HG03442 (cell line): ENCODE data around the gene OR52E1.
"Not testable (repeated sequence)": the region's sequence is repeated elsewhere in the genome, so short reads cannot be mapped to it uniquely, and the experiment has no call there.

Experiments
- ATAC-seq: cut with Tn5 transposase; IDR thresholded peaks from one replicate; pipeline ENCODE4 v1.9.1; 2021; ENCODE audit warnings: mild to moderate bottlenecking, moderate library complexity; ENCODE audit not compliant: unreplicated experiment

Gene OR52E1

DNA sequence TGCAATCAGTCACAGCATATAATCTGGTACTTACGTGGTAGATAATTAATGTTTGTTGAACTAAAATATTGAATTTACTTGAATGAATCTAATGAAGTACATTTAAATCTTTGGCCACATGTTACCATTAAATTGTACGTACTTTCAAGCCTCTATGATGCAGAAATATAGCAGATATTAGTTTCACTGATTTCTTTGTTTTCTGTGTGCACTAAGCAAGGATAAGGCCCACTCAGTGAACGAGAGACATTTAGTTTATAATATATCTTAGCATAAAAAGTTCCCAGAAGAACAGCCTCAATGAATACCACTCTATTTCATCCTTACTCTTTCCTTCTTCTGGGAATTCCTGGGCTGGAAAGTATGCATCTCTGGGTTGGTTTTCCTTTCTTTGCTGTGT lies at the start of gene OR52E1:
TSS of gene OR52E1 (plus strand) at position 301 of the 400 bp plus-strand sequence.
- ATAC-seq, result no peak

DNA sequence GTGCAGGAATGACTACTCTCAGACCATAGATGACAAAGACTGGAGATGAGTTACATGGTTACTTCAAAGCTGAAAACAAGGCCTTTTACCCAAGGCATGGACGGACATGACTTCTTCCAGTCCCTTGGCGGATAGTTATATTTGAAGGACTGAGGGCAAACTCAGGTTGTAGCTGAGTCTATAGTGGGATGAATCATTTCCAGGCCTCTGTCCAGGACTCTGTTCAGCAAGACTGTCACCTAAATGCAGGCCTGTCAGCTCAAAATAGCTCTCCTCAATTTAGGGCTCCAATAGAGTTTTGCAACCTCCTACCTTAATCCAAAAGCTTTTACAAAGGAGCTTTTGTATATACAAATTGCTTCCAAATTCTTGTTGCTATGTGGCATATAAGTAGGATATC lies 47.4 kb upstream of the OR52E1 start:
- no peak for ATAC-seq

DNA sequence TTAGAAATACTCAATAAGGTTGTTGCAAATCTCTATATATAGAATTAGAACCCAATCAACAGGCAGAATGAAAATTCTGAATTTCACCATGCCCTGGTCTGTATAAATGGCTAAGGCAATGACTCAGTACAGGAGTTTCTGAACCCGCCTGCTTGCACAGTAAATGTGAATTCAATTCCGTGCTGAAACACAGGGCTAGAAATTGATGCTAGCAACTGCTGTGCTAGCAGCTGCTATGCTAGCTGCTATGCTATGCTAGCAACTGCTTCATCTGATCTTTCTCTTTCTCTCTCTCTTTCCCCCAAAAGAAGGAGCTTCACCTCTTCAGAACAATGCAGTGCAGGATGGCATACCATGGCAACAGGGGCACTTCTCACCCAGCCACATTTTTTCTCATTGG lies 32.7 kb upstream of the OR52E1 start:
- no peak for ATAC-seq

DNA sequence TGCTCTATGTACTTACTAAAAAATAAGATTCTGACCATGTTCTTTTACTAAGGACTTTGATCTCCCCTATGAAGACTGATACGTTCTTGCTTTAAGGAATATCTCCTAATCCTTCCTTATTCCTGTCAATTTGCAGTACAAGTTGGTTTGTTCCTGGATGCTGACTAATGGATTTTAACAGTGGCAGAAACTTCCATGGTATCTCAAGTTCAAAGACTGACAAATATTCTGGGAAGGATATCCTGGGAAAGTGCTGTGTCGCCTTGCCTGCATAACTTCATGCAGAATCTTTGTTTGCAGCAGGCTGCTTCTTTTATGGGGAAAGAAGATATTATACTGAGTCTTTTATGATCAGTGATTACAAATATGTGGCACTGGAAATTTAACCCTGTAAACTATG lies 31.4 kb upstream of the OR52E1 start:
- ATAC-seq, result no peak

DNA sequence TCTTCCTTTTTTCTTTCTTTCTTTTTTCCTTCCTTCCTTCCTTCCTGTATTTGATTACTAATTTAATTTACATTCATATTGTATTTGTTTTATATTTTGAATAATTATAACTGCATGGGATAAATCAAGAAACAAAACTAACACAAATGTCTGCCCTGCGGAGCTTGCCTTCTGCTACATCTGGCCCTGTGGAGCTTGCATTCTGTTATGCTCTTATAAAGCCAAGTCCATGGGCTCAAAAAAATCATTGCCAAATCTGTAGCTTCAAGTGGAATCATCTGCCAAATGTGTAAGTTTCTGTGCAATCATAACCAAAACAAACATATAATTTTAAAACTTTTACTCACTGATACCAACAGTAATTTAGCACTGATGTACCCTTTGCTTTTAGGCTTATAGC lies 31.0 kb upstream of the OR52E1 start:
- no peak for ATAC-seq

DNA sequence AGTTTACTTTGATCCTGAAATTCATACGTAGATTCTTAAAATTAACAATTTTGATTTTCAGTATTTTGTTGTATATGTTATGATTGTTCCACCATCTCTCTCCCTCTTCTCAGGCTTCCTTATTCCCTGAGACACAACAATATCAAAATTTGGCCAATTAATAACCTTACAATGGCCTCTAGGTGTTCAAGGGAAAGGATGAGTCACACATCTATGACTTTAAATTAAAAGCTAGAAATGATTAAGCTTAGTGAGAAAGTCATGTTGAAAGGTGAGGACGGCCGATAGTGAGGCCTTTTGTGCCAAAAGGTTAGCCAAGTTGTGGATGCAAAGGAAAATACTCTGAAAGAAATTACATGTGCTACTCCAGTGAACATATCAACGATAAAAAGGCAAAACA lies 28.5 kb upstream of the OR52E1 start:
- no peak for ATAC-seq

DNA sequence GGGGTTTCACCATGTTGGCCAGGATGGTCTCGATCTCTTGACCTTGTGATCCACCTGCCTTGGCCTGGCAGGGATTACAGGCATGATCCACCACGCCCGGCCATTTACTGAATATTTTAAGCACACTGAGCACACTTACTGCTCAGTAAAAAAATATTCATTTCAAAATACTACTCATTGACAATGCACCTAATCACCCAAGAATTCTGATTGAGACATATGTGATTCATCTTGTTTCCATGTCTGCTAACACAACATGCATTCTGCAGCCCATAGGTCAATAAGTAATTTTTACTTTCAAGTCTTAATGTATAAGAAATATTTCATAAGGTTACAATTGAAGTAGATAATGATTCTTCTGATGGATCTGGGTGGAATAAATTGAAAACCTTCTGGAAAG lies 27.3 kb upstream of the OR52E1 start:
- ATAC-seq, result no peak

DNA sequence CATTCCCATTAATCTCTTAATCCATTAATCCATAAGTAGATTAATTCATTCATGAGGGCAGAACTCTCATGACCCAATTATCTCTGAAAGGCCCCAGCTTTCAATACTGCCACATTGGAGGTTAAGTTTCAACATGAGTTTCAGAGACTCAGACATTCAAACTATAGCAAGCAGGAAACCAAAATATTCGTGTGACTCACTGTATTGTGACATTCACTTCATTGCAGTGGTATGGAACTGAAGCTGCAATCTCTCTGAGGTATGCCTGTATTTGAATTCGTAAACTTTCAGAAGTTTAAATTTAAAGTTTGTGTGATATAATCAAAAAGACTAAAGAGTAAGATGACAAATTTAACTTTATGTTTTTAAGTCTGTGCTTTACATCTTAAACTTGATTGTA lies 26.0 kb upstream of the OR52E1 start:
- no peak for ATAC-seq

DNA sequence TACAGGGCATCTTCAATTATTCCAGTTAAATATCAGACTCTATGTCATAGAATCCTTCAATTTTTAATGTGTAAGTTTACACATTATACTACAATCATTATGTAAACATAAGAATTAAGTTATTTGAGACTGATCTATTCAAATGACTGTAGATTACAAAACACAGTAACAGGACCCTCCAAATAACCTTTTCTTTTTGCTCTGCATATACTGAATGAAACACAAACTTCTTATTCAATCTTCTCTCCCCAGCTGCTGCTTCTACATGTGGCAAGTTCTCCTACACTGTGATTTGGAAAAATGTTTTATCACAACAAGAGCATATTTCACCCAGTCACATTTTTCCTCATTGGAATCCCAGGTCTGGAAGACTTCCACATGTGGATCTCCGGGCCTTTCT lies 23.1 kb upstream of the OR52E1 start, which contains the start of gene OR52J3:
TSS of gene OR52J3 (plus strand) at position 301 of the 400 bp plus-strand sequence. CDS start at position 301, 0 bp downstream.
- ATAC-seq, result no peak

DNA sequence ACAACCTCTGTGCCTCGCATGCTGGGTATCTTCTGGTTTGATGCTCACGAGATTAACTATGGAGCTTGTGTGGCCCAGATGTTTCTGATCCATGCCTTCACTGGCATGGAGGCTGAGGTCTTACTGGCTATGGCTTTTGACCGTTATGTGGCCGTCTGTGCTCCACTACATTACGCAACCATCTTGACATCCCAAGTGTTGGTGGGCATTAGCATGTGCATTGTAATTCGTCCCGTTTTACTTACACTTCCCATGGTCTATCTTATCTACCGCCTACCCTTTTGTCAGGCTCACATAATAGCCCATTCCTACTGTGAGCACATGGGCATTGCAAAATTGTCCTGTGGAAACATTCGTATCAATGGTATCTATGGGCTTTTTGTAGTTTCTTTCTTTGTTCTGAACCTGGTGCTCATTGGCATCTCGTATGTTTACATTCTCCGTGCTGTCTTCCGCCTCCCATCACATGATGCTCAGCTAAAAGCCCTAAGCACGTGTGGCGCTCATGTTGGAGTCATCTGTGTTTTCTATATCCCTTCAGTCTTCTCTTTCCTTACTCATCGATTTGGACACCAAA lies 22.5 kb upstream of the OR52E1 start:
- ATAC-seq, result no peak

DNA sequence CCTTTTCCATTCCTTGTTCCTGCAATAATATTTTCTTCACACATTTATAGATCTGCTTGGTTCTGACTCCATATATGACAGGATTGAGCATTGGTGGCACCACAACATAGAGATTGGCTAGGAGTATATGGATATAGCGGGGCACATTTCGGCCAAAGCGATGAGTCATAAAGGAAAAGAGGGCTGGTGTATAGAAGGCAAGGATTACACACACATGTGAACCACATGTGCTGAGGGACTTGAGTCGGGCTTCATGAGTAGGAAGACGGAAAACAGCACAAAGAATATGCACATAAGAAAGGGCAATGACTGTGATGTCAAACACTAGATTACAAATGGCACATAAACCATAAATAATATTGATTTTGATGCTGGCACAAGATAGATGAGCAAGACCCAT lies 10.7 kb upstream of the OR52E1 start:
- ATAC-seq, result not testable (repeated sequence)

DNA sequence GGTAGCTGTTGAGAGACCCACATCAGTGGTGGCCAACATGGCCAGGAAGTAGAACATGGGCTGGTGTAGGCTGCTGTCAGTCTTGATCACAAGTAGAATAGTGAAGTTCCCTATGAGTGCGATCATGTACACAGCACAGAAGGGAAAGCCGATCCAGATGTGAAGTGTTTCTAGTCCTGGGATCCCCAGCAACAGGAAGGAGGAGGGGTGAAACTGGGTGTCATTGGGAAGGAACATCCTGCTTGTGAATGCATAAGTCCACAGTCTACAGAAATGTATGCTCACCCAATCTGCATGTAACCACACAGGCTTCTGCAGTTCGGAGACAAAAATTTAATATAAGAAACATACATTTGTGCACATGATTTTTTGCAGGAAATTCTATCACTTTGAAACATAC lies 10.0 kb upstream of the OR52E1 start, which contains the start of gene OR52E2:
TSS of gene OR52E2 (minus strand) at position 237 of the 400 bp plus-strand sequence. CDS start at position 237, 0 bp downstream.
- no peak for ATAC-seq

DNA sequence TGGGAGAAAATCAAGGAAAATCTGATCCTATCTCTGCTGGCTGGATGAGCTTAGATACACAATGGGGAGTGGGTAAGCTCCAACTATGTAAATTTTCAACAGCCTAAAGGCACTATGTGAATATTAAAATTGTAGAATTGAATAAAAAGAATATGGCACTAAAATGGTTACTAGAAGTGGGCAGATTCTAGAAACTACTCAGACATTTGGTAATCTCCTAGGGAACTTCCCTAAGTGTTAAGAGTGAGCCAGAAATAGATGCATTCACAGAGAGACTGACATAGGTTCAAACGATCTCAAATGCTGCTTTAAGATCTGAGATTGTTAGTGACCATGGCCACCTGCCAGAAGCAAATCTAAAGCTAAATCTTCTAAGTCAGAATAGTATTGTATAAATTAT lies 4.3 kb upstream of the OR52E1 start:
- no peak for ATAC-seq

DNA sequence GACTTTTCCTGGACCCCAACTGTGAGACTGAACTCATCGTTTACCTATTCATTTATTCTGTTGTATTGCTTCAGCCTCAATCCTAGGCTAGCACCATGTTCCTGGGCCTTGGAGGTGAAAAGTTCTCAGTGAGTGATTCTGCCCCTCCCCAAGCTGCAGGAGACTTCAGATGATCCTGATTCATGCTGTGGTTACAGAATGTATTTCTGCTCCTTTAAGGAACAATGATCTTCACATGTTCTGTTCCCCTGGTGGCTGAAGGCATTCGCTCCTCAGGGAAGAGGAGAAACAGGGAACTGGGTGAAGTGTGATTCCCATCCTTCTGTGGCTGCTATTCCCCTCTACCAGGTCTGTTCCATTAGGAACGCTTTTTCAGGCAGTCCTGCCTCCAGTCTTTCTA lies 2.4 kb downstream of the OR52E1 start:
- no peak for ATAC-seq

DNA sequence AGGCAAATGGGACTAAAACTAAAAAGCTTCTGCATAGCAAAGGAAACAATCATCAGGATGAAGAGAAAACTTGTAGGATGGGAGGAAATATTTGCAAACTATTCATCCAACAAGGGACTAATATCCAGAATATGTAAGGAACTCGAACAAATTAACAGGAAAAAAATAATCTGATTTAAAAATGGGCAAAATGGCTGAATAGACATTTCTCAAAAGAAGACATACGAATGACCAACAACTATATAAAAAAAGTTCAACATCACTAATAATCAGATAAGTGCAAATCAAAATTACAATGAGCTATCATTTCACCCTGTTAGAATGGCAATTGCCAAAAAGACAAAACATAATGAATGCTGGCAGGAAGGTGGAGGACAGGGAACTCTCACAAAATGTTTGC lies 12.0 kb downstream of the OR52E1 start:
- ATAC-seq, result no peak

DNA sequence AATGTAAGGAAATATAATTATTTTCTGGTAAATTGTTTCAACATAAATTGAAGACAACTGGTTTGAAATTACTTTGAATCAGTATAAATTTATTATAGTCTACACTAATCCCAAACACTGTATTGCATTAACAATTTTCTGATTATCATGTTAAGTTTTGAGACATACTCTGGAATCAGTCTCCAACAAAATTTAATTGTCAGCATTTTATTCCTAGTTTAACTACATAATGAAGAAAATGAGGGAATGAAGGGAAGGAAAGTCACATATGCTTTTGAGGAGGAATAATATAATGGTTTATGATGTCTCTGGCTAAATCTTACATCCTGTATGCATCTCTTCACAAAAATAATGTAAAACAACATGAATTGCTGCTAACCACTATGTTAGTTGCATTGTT lies 14.2 kb downstream of the OR52E1 start:
- ATAC-seq, result no peak

DNA sequence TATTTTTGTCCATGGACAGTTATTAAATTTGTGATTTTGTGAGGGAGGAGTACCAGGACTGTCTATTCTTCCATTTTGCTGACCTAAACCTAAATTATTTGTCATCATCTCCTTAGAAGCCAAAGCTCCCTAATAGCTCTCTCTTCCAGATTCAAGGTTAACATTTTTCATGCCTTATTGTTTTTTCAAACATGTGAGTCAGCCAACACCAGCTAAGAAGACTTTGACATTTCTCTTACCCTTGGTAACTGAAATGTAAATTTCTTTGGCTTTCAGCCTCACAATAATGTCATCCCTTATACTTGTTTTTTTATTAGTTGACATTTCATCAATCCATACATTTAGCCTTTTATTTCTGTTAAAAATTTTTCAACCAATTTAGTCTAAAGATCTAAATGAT lies 19.2 kb downstream of the OR52E1 start:
- ATAC-seq, result no peak

DNA sequence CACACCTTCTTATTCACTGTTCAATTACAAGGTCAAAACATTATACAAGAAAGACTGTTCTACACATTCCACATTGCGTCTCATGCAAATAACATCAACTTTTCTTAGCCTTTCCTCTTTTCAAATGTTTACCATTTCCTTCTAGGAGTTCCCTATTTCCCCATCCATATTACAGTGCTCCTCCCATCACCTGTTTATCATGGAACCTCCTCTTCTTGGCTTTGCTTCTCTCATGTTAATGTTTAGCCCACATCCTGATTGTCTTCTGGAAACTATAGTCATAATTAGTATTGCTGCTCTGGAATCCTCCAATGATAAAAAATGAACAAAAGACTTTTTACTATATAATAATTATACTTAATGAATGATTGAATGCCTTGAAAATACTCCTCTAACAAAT lies 21.3 kb downstream of the OR52E1 start:
- no peak for ATAC-seq

DNA sequence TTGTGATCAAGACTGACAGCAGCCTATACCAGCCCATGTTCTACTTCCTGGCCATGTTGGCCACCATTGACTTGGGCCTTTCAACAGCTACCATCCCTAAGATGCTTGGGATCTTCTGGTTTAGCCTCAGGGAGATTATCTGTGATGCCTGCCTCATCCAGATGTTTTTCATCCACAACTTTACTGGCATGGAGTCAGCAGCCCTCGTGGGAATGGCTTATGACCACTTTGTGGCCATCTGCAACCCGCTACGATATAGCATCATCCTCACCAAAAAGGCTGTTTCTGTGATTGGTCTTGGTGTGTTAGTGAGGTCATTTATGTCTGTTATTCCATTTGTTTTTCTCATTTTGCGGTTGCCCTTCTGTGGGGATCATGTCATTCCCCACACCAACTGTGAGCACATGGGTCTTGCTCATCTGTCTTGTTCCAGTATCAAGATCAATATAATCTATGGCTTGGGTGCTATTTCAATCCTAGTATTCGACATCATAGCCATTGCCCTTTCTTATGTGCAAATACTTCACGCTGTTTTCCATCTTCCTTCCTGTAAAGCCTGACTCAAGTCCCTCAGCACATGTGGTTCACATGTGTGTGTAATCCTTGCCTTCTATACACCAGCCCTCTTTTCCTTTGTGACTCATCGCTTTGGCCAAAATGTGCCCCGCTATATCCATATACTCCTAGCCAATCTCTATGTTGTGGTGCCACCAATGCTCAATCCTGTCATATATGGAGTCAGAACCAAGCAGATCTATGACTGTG lies 23.6 kb downstream of the OR52E1 start:
- ATAC-seq, result no peak

DNA sequence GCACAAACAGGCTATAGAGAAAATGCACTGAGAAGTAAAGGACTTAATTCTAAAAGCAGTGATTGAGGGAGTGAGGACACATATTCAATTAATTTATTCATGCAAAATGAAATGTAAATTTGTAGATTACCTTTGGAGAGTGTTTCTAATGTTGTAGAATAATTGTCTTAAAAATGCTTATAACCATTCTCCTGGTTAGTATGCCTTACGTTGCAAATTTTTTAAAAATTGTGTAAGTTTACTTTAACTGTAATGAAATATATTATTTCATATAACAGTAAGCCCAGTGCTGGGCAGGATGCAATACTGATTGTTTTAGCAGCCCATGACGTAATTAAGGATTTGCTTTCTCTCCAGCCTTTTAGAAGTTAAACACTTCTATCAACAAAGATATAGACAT lies 26.6 kb downstream of the OR52E1 start:
- no peak for ATAC-seq

DNA sequence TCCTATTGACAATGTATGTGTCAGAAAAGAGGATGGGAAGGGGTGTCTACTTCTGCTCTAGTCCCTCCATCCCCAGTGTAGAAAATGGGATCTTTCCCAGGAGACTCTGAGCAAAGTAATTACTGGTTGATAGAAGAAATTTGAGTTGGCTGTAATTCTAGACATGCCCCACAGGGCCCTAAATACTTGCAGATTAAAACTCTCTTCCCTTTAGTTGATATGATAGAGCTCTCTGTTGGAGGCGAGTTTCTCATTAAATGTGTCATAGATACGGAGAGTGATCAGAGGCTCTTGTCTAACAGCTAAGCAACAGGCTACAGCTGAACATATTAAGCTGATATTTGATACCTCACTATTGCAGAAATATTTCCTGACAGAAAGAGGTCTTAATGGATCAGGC lies 32.9 kb downstream of the OR52E1 start:
- no peak for ATAC-seq

DNA sequence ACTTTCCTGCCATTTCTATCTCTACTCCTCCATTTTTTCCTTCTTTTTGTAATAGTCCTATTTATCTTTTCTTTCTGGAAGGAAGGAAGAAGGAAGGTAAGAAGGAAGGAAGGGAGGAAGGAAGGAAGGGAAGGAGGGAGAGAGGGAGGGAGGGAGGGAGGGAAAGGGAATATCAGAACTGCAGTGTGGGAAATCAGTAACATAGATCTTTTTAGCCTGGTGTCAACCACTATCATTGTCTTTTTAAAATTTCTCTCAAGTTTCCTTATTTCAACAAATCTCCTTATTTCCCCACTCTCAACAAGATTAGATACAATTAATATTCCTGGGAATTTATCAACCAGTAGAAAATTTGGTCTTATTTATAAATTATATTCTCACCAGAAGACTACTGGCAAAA lies 33.7 kb downstream of the OR52E1 start:
- no peak for ATAC-seq

DNA sequence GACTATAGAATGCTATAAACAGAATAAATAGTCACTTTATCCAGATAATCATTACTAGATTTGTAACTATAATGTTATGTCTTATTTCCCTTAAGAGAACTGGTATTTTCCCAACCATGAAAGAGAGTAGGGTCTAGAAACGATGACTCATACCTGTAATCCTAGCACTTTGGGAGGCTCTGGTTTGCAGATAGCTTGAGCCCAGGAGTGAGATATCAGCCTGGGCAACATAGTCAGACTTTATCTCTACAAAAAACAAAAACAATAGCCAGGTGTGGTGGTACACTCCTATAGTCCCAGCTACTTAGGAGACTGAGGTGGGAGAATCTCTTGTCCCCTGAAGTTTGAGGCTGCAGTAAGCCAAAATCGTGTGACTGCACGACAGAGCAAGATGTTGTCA lies 37.9 kb downstream of the OR52E1 start:
- ATAC-seq, result no peak
